ENCODE results near the gene KLF18. TPM values are rescaled to one million over a fixed set of nuclear protein-coding genes. Genes with fewer than 3 reads are reported as not detected.

The KLF18 gene
- total RNA-seq (2014; rRNA removed; shearing (Covaris generic); ENCODE audit: low replicate concordance) = not detected in 2 replicates

DNA sequence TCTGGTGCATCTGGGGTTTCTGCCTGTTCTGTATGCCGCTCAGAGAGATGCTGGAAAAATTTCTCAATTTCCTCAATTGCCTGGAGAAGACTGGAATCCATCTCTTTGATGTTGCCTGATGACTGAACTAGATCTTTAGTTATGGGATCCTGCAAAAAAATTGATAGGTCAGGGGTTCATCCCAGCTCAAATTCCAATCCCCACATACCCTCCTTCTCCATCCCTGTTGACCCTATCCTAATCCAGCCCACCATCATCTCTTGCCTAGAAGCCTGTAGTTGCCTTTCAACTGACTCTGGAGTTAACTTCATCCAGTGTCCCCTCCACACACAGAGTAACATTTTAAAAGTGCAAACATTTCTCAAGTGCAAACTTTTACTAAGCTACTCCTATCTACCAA is at the start of gene KLF18:
Gene KLF18, minus strand, starts transcription at position 101 of the 400 bp plus-strand sequence. Its CDS starts 0 bp downstream, at position 101.
- H3K27me3 ChIP-seq (ENCODE audit: low read length) = no peaks in the 10 kb centered on the region
- H3K79me2 ChIP-seq (ENCODE audit: low read length) = no peaks in the 10 kb centered on the region
- no peak within 1 kb of the TSS for H3K4me3 ChIP-seq (ENCODE audit: low read length)
- H3K27ac ChIP-seq (ENCODE audit: low read length) = no peak within 1 kb of the TSS
- no peak for DNase-seq
- H3K4me1 ChIP-seq (ENCODE audit: low read length) = no peaks in the 10 kb centered on the region
- H2AFZ ChIP-seq (ENCODE audit: low read length) = no peak within 1 kb of the TSS
- H4K20me1 ChIP-seq (ENCODE audit: insufficient read depth, low read depth, low read length) = no peaks in the 10 kb centered on the region
- H3K9me2 ChIP-seq (replicated peaks; ENCODE audit: insufficient read depth, low read length) = no peaks in the 10 kb centered on the region
- peaks cover 4% of the 10 kb centered on the region; the same call in 1 of the 2 replicates for H3K9me3 ChIP-seq (ENCODE audit: low read length)
- no peak within 1 kb of the TSS for H3K4me2 ChIP-seq (ENCODE audit: low read depth, low read length, poor library complexity, severe bottlenecking)
- H3K36me3 ChIP-seq (ENCODE audit: insufficient read depth, low read length) = no peaks in the 10 kb centered on the region
- H3K9ac ChIP-seq (ENCODE audit: low read length) = no peak within 1 kb of the TSS

DNA sequence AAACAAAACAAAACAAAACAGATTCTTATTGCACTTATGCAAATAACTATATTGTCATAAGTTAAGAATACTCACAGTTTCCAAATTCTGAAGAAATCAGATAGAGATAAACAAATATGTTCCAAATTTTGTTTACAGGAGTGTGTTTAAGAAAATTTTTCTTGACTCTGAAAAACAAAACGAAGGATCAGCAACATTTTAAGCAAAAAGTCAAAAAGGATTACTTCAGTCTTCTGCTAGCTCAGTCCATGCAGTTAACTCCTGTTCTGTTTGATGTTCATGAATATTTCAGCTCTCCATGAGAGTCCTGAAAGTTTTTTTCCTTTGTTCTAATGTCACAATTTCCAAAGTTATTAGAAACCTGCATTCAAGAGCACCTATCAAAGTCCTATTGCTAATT is 33.2 kb upstream of the KLF18 start:
- Histone ChIP-seq H3K9me2 (replicated peaks; ENCODE audit: insufficient read depth, low read length) (no peaks in the 10 kb centered on the region), H3K27me3 (ENCODE audit: low read length) (no peaks in the 10 kb centered on the region), H3K9me3 (ENCODE audit: low read length) (no peaks in the 10 kb centered on the region), H3K9ac (ENCODE audit: low read length) (no peak overlapping the region), H3K4me1 (ENCODE audit: low read length) (no peaks in the 10 kb centered on the region), H3K4me2 (ENCODE audit: low read depth, low read length, poor library complexity, severe bottlenecking) (no peak overlapping the region), H3K36me3 (ENCODE audit: insufficient read depth, low read length) (no peaks in the 10 kb centered on the region), H3K4me3 (ENCODE audit: low read length) (no peak overlapping the region), H4K20me1 (ENCODE audit: insufficient read depth, low read depth, low read length) (no peaks in the 10 kb centered on the region), H3K79me2 (ENCODE audit: low read length) (no peaks in the 10 kb centered on the region), H2AFZ (ENCODE audit: low read length) (no peak overlapping the region), H3K27ac (ENCODE audit: low read length) (no peak overlapping the region)
- no peak for DNase-seq

- H3K4me2 ChIP-seq (ENCODE audit: low read depth, low read length, poor library complexity, severe bottlenecking) = no peak overlapping the region
- no peaks in the 10 kb centered on the region for H4K20me1 ChIP-seq (ENCODE audit: insufficient read depth, low read depth, low read length)
- peaks cover 3% of the 10 kb centered on the region; the same call in 1 of the 2 replicates for H3K9me3 ChIP-seq (ENCODE audit: low read length)
- H3K27me3 ChIP-seq (ENCODE audit: low read length) = no peaks in the 10 kb centered on the region
- no peak overlapping the region for H2AFZ ChIP-seq (ENCODE audit: low read length)
- no peak overlapping the region for H3K4me3 ChIP-seq (ENCODE audit: low read length)
- no peak for DNase-seq
- H3K27ac ChIP-seq (ENCODE audit: low read length) = no peak overlapping the region
- H3K9ac ChIP-seq (ENCODE audit: low read length) = no peak overlapping the region
- no peaks in the 10 kb centered on the region for H3K9me2 ChIP-seq (replicated peaks; ENCODE audit: insufficient read depth, low read length)
- H3K79me2 ChIP-seq (ENCODE audit: low read length) = no peaks in the 10 kb centered on the region
- H3K36me3 ChIP-seq (ENCODE audit: insufficient read depth, low read length) = no peaks in the 10 kb centered on the region
- no peaks in the 10 kb centered on the region for H3K4me1 ChIP-seq (ENCODE audit: low read length)
Measured at GRCh38 chr1:44170281-44170823, 28.9 kb upstream of the KLF18 start.

DNA sequence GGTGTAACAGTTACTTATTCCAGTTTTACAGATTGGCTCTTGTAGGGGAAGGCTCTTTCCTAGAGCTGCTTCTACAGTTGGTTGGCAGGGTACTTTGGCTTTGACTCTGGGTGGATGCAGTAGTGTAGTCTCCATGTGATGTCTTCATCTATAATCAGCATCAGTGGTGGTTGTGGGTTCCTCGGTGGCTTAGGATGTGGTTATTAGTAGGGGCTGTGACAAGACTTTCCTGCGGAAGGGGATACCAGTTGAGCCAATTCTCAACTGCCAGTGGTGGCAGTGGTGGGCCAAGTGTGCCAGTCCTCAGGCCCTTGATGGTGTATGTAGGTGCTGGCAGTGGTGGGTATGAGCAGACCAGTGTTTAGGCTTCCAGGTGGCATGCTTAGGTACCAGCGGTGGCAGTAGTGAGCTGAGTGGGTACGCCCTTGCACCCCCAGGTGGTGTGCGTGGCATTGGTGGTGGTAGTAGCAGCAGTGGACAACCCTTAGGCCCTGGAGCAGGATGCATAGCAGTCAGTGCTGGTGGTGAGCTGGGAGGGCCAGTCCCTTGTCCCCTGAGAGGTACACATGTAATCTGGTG is 27.2 kb upstream of the KLF18 start:
- Histone ChIP-seq H3K4me3 (ENCODE audit: low read length) (no peak overlapping the region), H3K4me1 (ENCODE audit: low read length) (no peaks in the 10 kb centered on the region), H3K9ac (ENCODE audit: low read length) (no peak overlapping the region), H3K79me2 (ENCODE audit: low read length) (no peaks in the 10 kb centered on the region), H3K4me2 (ENCODE audit: low read depth, low read length, poor library complexity, severe bottlenecking) (no peak overlapping the region), H4K20me1 (ENCODE audit: insufficient read depth, low read depth, low read length) (no peaks in the 10 kb centered on the region), H3K9me2 (replicated peaks; ENCODE audit: insufficient read depth, low read length) (no peaks in the 10 kb centered on the region), H3K27me3 (ENCODE audit: low read length) (no peaks in the 10 kb centered on the region), H2AFZ (ENCODE audit: low read length) (no peak overlapping the region), H3K9me3 (ENCODE audit: low read length) (peaks cover 3% of the 10 kb centered on the region; the same call in 1 of the 2 replicates), H3K36me3 (ENCODE audit: insufficient read depth, low read length) (no peaks in the 10 kb centered on the region), H3K27ac (ENCODE audit: low read length) (no peak overlapping the region)
- no peak for DNase-seq

DNA sequence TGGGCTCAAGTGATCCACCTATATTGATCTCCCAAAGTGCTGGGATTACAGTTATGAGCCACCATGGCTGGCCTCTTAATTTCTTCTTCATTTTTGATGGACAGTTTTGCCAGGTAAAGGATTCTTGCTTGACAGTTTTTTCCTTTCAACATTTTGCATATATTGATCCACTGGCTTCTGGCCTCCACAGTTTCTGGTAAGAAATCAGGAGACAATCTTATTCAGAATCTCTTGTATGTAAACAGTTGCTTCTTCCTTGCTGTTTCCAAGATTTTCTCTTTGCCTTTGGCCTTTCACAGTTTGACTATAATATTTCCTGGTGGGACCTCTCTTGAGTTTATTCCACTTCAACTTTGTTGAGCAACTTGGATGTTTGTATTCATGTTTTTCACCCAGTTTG is 20.1 kb upstream of the KLF18 start:
- Histone ChIP-seq H3K27ac (ENCODE audit: low read length) (no peak overlapping the region), H3K27me3 (ENCODE audit: low read length) (no peaks in the 10 kb centered on the region), H2AFZ (ENCODE audit: low read length) (no peak overlapping the region), H3K4me2 (ENCODE audit: low read depth, low read length, poor library complexity, severe bottlenecking) (no peak overlapping the region), H3K4me1 (ENCODE audit: low read length) (no peaks in the 10 kb centered on the region), H4K20me1 (ENCODE audit: insufficient read depth, low read depth, low read length) (no peaks in the 10 kb centered on the region), H3K4me3 (ENCODE audit: low read length) (no peak overlapping the region), H3K9me3 (ENCODE audit: low read length) (no peaks in the 10 kb centered on the region), H3K36me3 (ENCODE audit: insufficient read depth, low read length) (no peaks in the 10 kb centered on the region), H3K9ac (ENCODE audit: low read length) (no peak overlapping the region), H3K79me2 (ENCODE audit: low read length) (no peaks in the 10 kb centered on the region), H3K9me2 (replicated peaks; ENCODE audit: insufficient read depth, low read length) (no peaks in the 10 kb centered on the region)
- DNase-seq = no peak

GRCh38 chr1:44158871-44159270 is 17.4 kb upstream of the KLF18 start:
- no peak overlapping the region for H3K4me3 ChIP-seq (ENCODE audit: low read length)
- no peak overlapping the region for H3K27ac ChIP-seq (ENCODE audit: low read length)
- H3K36me3 ChIP-seq (ENCODE audit: insufficient read depth, low read length) = no peaks in the 10 kb centered on the region
- H3K9ac ChIP-seq (ENCODE audit: low read length) = no peak overlapping the region
- H3K9me3 ChIP-seq (ENCODE audit: low read length) = no peaks in the 10 kb centered on the region
- no peaks in the 10 kb centered on the region for H3K27me3 ChIP-seq (ENCODE audit: low read length)
- H2AFZ ChIP-seq (ENCODE audit: low read length) = no peak overlapping the region
- H4K20me1 ChIP-seq (ENCODE audit: insufficient read depth, low read depth, low read length) = no peaks in the 10 kb centered on the region
- no peak for DNase-seq
- no peaks in the 10 kb centered on the region for H3K9me2 ChIP-seq (replicated peaks; ENCODE audit: insufficient read depth, low read length)
- no peaks in the 10 kb centered on the region for H3K79me2 ChIP-seq (ENCODE audit: low read length)
- no peak overlapping the region for H3K4me2 ChIP-seq (ENCODE audit: low read depth, low read length, poor library complexity, severe bottlenecking)
- H3K4me1 ChIP-seq (ENCODE audit: low read length) = no peaks in the 10 kb centered on the region

DNA sequence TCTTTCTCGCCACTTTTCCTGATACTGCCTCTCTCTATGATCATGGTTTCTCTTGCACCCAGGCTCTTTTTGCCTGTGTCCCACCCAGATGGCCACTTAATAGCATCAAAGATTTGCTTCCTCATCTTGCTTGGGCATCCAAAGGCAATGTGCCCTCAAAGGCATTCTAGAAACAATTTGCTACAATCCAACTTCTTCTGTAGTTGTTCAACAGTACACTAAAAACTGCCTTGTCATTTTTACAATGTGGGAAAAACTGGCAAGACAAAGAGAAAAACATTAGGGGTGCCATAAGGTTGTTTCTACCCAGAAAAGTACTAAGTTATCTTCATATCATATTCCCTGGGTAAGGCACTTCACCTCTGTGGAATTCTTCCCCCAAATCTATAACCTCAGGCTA is 16.5 kb upstream of the KLF18 start:
- Histone ChIP-seq H3K27ac (ENCODE audit: low read length) (no peak overlapping the region), H3K9me3 (ENCODE audit: low read length) (no peaks in the 10 kb centered on the region), H2AFZ (ENCODE audit: low read length) (no peak overlapping the region), H3K79me2 (ENCODE audit: low read length) (no peaks in the 10 kb centered on the region), H3K4me1 (ENCODE audit: low read length) (no peaks in the 10 kb centered on the region), H4K20me1 (ENCODE audit: insufficient read depth, low read depth, low read length) (no peaks in the 10 kb centered on the region), H3K36me3 (ENCODE audit: insufficient read depth, low read length) (no peaks in the 10 kb centered on the region), H3K4me3 (ENCODE audit: low read length) (no peak overlapping the region), H3K9ac (ENCODE audit: low read length) (no peak overlapping the region), H3K4me2 (ENCODE audit: low read depth, low read length, poor library complexity, severe bottlenecking) (no peak overlapping the region), H3K9me2 (replicated peaks; ENCODE audit: insufficient read depth, low read length) (no peaks in the 10 kb centered on the region), H3K27me3 (ENCODE audit: low read length) (no peaks in the 10 kb centered on the region)
- DNase-seq = no peak

- H3K4me3 ChIP-seq (ENCODE audit: low read length) = no peak overlapping the region
- no peak overlapping the region for H3K4me2 ChIP-seq (ENCODE audit: low read depth, low read length, poor library complexity, severe bottlenecking)
- H2AFZ ChIP-seq (ENCODE audit: low read length) = no peak overlapping the region
- H3K9me3 ChIP-seq (ENCODE audit: low read length) = no peaks in the 10 kb centered on the region
- DNase-seq = no peak
- H4K20me1 ChIP-seq (ENCODE audit: insufficient read depth, low read depth, low read length) = no peaks in the 10 kb centered on the region
- no peaks in the 10 kb centered on the region for H3K36me3 ChIP-seq (ENCODE audit: insufficient read depth, low read length)
- no peaks in the 10 kb centered on the region for H3K27me3 ChIP-seq (ENCODE audit: low read length)
- H3K9ac ChIP-seq (ENCODE audit: low read length) = no peak overlapping the region
- H3K79me2 ChIP-seq (ENCODE audit: low read length) = no peaks in the 10 kb centered on the region
- no peak overlapping the region for H3K27ac ChIP-seq (ENCODE audit: low read length)
- no peaks in the 10 kb centered on the region for H3K4me1 ChIP-seq (ENCODE audit: low read length)
- H3K9me2 ChIP-seq (replicated peaks; ENCODE audit: insufficient read depth, low read length) = no peaks in the 10 kb centered on the region
Measured at GRCh38 chr1:44154049-44154448, 12.6 kb upstream of the KLF18 start.
